Measurements from ENCODE around the gene GRAMD1A. TPM values are rescaled to one million over a fixed set of nuclear protein-coding genes. Genes with fewer than 3 reads are reported as not detected.

The GRAMD1A gene
- total RNA-seq, 4 donors from 2014 or later: 14.2 to 32.1 (median 21.6) TPM

- TF ChIP-seq POLR2A (IDR thresholded peaks at IDR 0.05) (no peak), EP300 (IDR thresholded peaks at IDR 0.05; ENCODE audit: low read depth) (no peak)
- TF ChIP-seq, protein P1, sequence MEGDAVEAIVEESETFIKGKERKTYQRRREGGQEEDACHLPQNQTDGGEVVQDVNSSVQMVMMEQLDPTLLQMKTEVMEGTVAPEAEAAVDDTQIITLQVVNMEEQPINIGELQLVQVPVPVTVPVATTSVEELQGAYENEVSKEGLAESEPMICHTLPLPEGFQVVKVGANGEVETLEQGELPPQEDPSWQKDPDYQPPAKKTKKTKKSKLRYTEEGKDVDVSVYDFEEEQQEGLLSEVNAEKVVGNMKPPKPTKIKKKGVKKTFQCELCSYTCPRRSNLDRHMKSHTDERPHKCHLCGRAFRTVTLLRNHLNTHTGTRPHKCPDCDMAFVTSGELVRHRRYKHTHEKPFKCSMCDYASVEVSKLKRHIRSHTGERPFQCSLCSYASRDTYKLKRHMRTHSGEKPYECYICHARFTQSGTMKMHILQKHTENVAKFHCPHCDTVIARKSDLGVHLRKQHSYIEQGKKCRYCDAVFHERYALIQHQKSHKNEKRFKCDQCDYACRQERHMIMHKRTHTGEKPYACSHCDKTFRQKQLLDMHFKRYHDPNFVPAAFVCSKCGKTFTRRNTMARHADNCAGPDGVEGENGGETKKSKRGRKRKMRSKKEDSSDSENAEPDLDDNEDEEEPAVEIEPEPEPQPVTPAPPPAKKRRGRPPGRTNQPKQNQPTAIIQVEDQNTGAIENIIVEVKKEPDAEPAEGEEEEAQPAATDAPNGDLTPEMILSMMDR (IDR thresholded peaks at IDR 0.05): no peak
- no peaks in the 10 kb centered on the region for H3K9me3 ChIP-seq
- DNase-seq: no peak
- in situ Hi-C loops (cut with MboI; ENCODE audit: low pct_ligation_motif_present in 1 of 4, low pct_unique_long_range_greater_than_20kb in 1 of 4, low sequenced_read_pairs in 3 of 4): no loop called here
- H3K36me3 ChIP-seq: no peaks in the 10 kb centered on the region
- no peaks in the 10 kb centered on the region for H3K27me3 ChIP-seq
- H3K4me1 ChIP-seq: peaks cover 0 to 10% (median 3%) of the 10 kb centered on the region in 4 donors
- no peak overlapping the region for H3K27ac ChIP-seq
- intact Hi-C loops (cut with DNase I; ENCODE audit: low total_unique reads): no loop called here
- H3K4me3 ChIP-seq: no peak overlapping the region
- WGBS, 2 donors (ENCODE audit: low coverage in 1 of 2): 71 to 76% methylated on average over 3 to 4 of the region's 4 CpGs
Observed at GRCh38 chr19:34983786-34984185, 16.3 kb upstream of the GRAMD1A start.

DNA sequence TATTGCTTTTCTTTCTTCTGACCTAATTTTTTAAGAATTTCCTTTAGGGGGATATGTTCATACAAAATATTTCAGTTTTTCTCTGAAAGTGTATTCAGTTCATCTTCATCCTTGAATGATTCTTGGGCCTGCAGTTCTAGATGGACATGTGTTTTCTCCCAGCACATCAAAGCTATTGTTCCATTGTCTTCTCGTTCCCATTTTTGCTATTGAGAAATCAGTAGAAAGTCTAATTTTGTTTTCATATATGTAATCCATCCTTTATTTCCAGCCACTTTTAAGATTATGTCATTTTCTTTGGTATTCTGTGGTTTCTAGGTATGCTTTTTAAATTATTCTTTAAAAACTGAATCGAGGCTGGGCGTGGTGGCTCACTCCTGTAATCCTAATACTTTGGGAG lies 15.8 kb upstream of the GRAMD1A start:
- H3K27ac ChIP-seq: no peak overlapping the region
- WGBS, 2 donors (ENCODE audit: low coverage in 1 of 2): 69 to 96% methylated on average over 3 of the region's 3 CpGs
- no peak for DNase-seq
- no peaks in the 10 kb centered on the region for H3K27me3 ChIP-seq
- peaks cover 0 to 10% (median 3%) of the 10 kb centered on the region in 4 donors for H3K4me1 ChIP-seq
- no peaks in the 10 kb centered on the region for H3K36me3 ChIP-seq
- TF ChIP-seq POLR2A (IDR thresholded peaks at IDR 0.05) (no peak), POLR2AphosphoS5 (IDR thresholded peaks at IDR 0.05) (no peak), EP300 (IDR thresholded peaks at IDR 0.05; ENCODE audit: low read depth) (no peak)
- TF ChIP-seq, protein P1 (IDR thresholded peaks at IDR 0.05): no peak
- intact Hi-C loops (cut with DNase I; ENCODE audit: low total_unique reads): no loop called here
- H3K4me3 ChIP-seq: no peak overlapping the region
- in situ Hi-C loops (cut with MboI; ENCODE audit: low pct_ligation_motif_present in 1 of 4, low pct_unique_long_range_greater_than_20kb in 1 of 4, low sequenced_read_pairs in 3 of 4): no loop called here
- no peaks in the 10 kb centered on the region for H3K9me3 ChIP-seq

GRCh38 chr19:34985249-34986022 lies 14.7 kb upstream of the GRAMD1A start:
- no peaks in the 10 kb centered on the region for H3K36me3 ChIP-seq
- H3K9me3 ChIP-seq: no peaks in the 10 kb centered on the region
- in situ Hi-C loops (cut with MboI; ENCODE audit: low pct_ligation_motif_present in 1 of 4, low pct_unique_long_range_greater_than_20kb in 1 of 4, low sequenced_read_pairs in 3 of 4): no loop called here
- no peaks in the 10 kb centered on the region for H3K27me3 ChIP-seq
- WGBS, 2 donors (ENCODE audit: low coverage in 1 of 2): 17 to 32% methylated on average over 6 to 7 of the region's 7 CpGs
- peak; percentile 8 for TF ChIP-seq EP300 (IDR thresholded peaks at IDR 0.05; ENCODE audit: low read depth)
- peak; percentile 12 to 16 (median 14) for TF ChIP-seq POLR2AphosphoS5 (IDR thresholded peaks at IDR 0.05)
- TF ChIP-seq POLR2A (IDR thresholded peaks at IDR 0.05): no peak
- intact Hi-C loops (cut with DNase I; ENCODE audit: low total_unique reads): no loop called here
- peak overlapping the region in 2 of 4 donors; percentile 8 to 31 for H3K27ac ChIP-seq
- no peak overlapping the region for H3K4me3 ChIP-seq
- peaks cover 0 to 10% (median 3%) of the 10 kb centered on the region in 4 donors for H3K4me1 ChIP-seq
- DNase-seq: no peak

GRCh38 chr19:34988119-34988518 lies 12.0 kb upstream of the GRAMD1A start:
- TF ChIP-seq, protein P1 (IDR thresholded peaks at IDR 0.05): no peak
- no peaks in the 10 kb centered on the region for H3K27me3 ChIP-seq
- no peak overlapping the region for H3K27ac ChIP-seq
- in situ Hi-C loops (cut with MboI; ENCODE audit: low pct_ligation_motif_present in 1 of 4, low pct_unique_long_range_greater_than_20kb in 1 of 4, low sequenced_read_pairs in 3 of 4): no loop called here
- H3K36me3 ChIP-seq: no peaks in the 10 kb centered on the region
- DNase-seq: no peak
- no peaks in the 10 kb centered on the region for H3K9me3 ChIP-seq
- WGBS, 2 donors (ENCODE audit: low coverage in 1 of 2): 96 to 100% methylated on average over 1 of the region's 1 CpG
- intact Hi-C loops (cut with DNase I; ENCODE audit: low total_unique reads): no loop called here
- H3K4me3 ChIP-seq: no peak overlapping the region
- peaks cover 0 to 10% (median 3%) of the 10 kb centered on the region in 4 donors for H3K4me1 ChIP-seq

All from transverse colon (tissue), 4 donors.